Body of pancreas (tissue), 4 donors: ENCODE results near the gene EXOC2.

Experiments
- POLR2A ChIP-seq, 3 donors: fragments of 450-650 bp; IDR thresholded peaks; one replicate each; pipeline ENCODE4 v1.6.1; 2016; ENCODE audit warnings: antibody characterized with exemption in 3 of 3, mild to moderate bottlenecking in 2 of 3
- TF ChIP-seq, protein P1 (sequence below), 7 experiments: fragments of 450-650 bp in 4 of 7; fragments of 200-600 bp in 3 of 7; sonication (generic) in 3 of 7; IDR thresholded peaks; one replicate each; pipeline ENCODE4 v1.5.1; 2016 to 2019; ENCODE audit warnings: antibody characterized with exemption in 7 of 7

DNA sequence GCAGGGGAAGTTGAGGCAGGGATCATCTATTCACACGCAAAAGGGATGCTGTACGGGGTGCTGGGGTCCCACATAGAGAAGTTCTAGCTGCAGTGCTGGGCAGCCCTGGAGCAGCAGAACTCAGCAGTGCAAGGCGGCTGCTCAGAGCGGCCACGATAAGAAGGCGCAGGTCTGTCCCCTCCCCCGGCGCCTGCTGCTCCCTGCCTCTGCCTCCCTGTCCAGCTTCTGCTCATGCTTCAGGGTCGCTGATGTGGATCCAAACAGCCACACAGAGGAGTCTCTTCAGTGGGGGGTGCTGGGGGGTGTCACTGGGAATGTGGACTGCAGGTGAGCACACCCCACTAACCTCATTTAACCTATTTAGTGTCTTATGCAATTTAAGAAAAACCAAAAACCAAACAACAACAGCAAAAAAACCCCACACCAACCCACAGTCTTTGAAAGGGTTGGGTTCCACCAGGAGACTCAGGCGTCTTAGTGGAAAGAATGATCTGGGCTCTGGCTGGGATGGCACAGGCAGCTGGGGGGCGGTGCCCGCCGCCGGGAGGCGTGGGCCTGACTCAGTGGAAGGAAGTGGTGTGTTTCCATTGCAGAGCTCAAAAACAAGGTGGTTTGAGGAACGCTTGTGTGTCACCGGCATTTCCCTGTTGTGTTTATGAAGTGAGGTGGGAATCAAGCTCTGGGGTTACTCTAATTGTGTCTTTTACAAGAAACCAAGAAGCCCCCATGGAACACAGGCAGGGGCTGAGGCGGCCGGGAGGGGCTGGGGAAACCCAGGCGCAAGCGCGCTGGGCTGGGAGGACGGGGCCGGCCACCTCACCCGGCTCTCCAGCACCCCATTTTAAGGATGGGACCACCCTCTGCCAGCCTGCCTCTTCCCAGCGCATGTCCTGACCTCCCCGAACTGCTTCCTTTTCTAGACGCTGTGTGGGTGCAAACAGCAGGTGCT, 246.2 kb downstream of the EXOC2 start:
- TF ChIP-seq, protein P1, sequence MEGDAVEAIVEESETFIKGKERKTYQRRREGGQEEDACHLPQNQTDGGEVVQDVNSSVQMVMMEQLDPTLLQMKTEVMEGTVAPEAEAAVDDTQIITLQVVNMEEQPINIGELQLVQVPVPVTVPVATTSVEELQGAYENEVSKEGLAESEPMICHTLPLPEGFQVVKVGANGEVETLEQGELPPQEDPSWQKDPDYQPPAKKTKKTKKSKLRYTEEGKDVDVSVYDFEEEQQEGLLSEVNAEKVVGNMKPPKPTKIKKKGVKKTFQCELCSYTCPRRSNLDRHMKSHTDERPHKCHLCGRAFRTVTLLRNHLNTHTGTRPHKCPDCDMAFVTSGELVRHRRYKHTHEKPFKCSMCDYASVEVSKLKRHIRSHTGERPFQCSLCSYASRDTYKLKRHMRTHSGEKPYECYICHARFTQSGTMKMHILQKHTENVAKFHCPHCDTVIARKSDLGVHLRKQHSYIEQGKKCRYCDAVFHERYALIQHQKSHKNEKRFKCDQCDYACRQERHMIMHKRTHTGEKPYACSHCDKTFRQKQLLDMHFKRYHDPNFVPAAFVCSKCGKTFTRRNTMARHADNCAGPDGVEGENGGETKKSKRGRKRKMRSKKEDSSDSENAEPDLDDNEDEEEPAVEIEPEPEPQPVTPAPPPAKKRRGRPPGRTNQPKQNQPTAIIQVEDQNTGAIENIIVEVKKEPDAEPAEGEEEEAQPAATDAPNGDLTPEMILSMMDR (IDR thresholded peaks at IDR 0.05), result no peak
- TF ChIP-seq POLR2A (IDR thresholded peaks at IDR 0.05), result no peak
